HepG2 (cell line): Measurements from ENCODE around the gene WWTR1. TPM values are rescaled to one million over a fixed set of nuclear protein-coding genes. Genes with fewer than 3 reads are reported as not detected.

ENCODE experiments used
- ATAC-seq: fragments of 200-7000 bp; cut with Tn5 transposase; 3 replicates; pipeline ENCODE4 v1.9.1; 2020; ENCODE audit warnings: mild to moderate bottlenecking, moderate library complexity
- BruUV-seq: library from RNA; stranded (reverse); fragments of 400-500 nt; replicated peaks from 2 replicates; lab custom pipeline; 2021; lab: Mats Ljungman, UMichigan
- CTCF ChIA-PET: fragments of 300-600 bp; formaldehyde crosslinking; extraction: SDS; loops from one replicate; lab custom pipeline; 2021; ENCODE audit warnings: low total read pairs, inconsistent platforms, low intra/inter-chr PET ratio; lab: Yijun Ruan, JAX
- POLR2A ChIA-PET: fragments of 350-600 bp; sonication (Branson Sonifier 250); formaldehyde crosslinking; loops from one replicate; lab custom pipeline; 2020; ENCODE audit warnings: antibody characterized with exemption, inconsistent platforms; lab: Yijun Ruan, JAX
- DNase-seq: peaks from one replicate; pipeline ENCODE4 v3.0.0-alpha.2; 2015; ENCODE audit warnings: low spot score
- FAIRE-seq: peaks from 3 replicates; lab custom pipeline; 2011; peaks lifted over from hg19 to GRCh38; lab: Jason Lieb, UNC
- H2AFZ ChIP-seq: one replicate; pipeline ENCODE4 v1.6.1; 2011; ENCODE audit warnings: low read length, inconsistent platforms
- H3K27ac ChIP-seq: fragments of 300-600 bp; 3 replicates; pipeline ENCODE4 v1.8.0; 2011; ENCODE audit warnings: mixed run types, mild to moderate bottlenecking, mixed read lengths, low read length, inconsistent platforms; ENCODE audit not compliant: insufficient read depth; ENCODE audit errors: extremely low read length
- H3K27me3 ChIP-seq, 2 experiments: fragments of 200-600 bp in 1 of 2; 2 replicates in 1 of 2; 3 replicates in 1 of 2; pipeline versions ENCODE4 v1.6.0 to v1.8.0; 2011; ENCODE audit warnings: low read length in 2 of 2, mild to moderate bottlenecking in 2 of 2, moderate library complexity in 2 of 2, inconsistent platforms in 1 of 2; ENCODE audit not compliant: insufficient read depth in 2 of 2, control insufficient read depth in 1 of 2
- H3K36me3 ChIP-seq, 2 experiments: fragments of 200-600 bp in 1 of 2; replicated peaks in 1 of 2; 2 replicates in 1 of 2; 3 replicates in 1 of 2; pipeline versions ENCODE4 v1.5.1 to v1.8.0; 2011; ENCODE audit warnings: low read length in 2 of 2, inconsistent platforms in 1 of 2; ENCODE audit not compliant: insufficient read depth in 2 of 2, control insufficient read depth in 1 of 2
- H3K4me1 ChIP-seq: 2 replicates; pipeline ENCODE4 v1.5.1; 2012; ENCODE audit warnings: low read length, inconsistent platforms; ENCODE audit not compliant: insufficient read depth
- H3K4me2 ChIP-seq: 2 replicates; pipeline ENCODE4 v1.6.0; 2011; ENCODE audit warnings: low read depth, low read length, inconsistent platforms
- H3K4me3 ChIP-seq, 3 experiments: fragments of 200-600 bp in 1 of 3; sonication (generic), shearing (Covaris generic) in 1 of 3; replicated peaks in 1 of 3; 2 replicates each; pipeline ENCODE4 v1.5.1; 2011 to 2016; ENCODE audit warnings: low read length in 3 of 3, inconsistent platforms in 2 of 3, low read depth in 2 of 3, mild to moderate bottlenecking in 2 of 3, control low read depth in 1 of 3, mixed read lengths in 1 of 3; ENCODE audit not compliant: insufficient read depth in 1 of 3
- H3K79me2 ChIP-seq: one replicate; pipeline ENCODE4 v1.6.1; 2011; ENCODE audit warnings: low read length, inconsistent platforms; ENCODE audit not compliant: insufficient read depth
- H3K9ac ChIP-seq: 2 replicates; pipeline ENCODE4 v1.6.0; 2011; ENCODE audit warnings: mild to moderate bottlenecking, low read depth, low read length, inconsistent platforms; ENCODE audit not compliant: insufficient read depth
- H3K9me3 ChIP-seq: 2 replicates; pipeline ENCODE4 v1.5.1; 2012; ENCODE audit warnings: mild to moderate bottlenecking, low read length
- H4K20me1 ChIP-seq: 2 replicates; pipeline ENCODE4 v1.6.0; 2011; ENCODE audit warnings: inconsistent platforms, mild to moderate bottlenecking, low read length, moderate library complexity; ENCODE audit not compliant: insufficient read depth
- XBP1 ChIP-seq: sonication (generic); formaldehyde crosslinking; IDR thresholded peaks from 2 replicates; pipeline ENCODE4 v1.5.0; 2020; ENCODE audit warnings: missing genetic modification reagents
- ZNF607 ChIP-seq: sonication (generic); formaldehyde crosslinking; IDR thresholded peaks from 2 replicates; pipeline ENCODE4 v1.5.1; 2020; ENCODE audit warnings: missing genetic modification reagents, mild to moderate bottlenecking, borderline replicate concordance
- WGBS: methylation state at CpG from one replicate; pipeline ENCODE4 v1.1.6; 2017; ENCODE audit warnings: low lambda C conversion rate; 5-methylcytosine and 5-hydroxymethylcytosine counted together
- in situ Hi-C: cut with HindIII; loops from 2 replicates; pipeline ENCODE4 v1.10.0; 2017; ENCODE audit warnings: low pct_unique_long_range_greater_than_20kb; ENCODE audit not compliant: extremely low pct_ligation_motif_present
- intact Hi-C: fragments of 100-400 bp; cut with micrococcal nuclease; formaldehyde crosslinking; loops from one replicate; pipeline ENCODE4 v1.10.0; 2022; ENCODE audit not compliant: unreplicated experiment
- polyA plus RNA-seq, 8 experiments: library from polyadenylated mRNA; depleted of rRNA in 3 of 8; stranded (reverse) in 7 of 8; unstranded in 1 of 8; fragments of >200 nt; fragmentation: Illumina TruSeq in 4 of 8; extraction: Trizol in 4 of 8; gene quantifications; 2 replicates each; pipeline versions ENCODE4 v1.2.1 to v1.2.3, GENCODE V29; 2011 to 2016; ENCODE audit warnings: low read depth in 4 of 8, missing spikeins in 1 of 8, mixed read lengths in 1 of 8; ENCODE audit not compliant: insufficient read depth in 1 of 8
- total RNA-seq, 5 experiments: library from RNA; depleted of rRNA; stranded (reverse); fragments of >200 nt; fragmentation: Illumina TruSeq; extraction: Trizol; gene quantifications; 2 replicates each; pipeline ENCODE4 v1.2.3, GENCODE V29; 2016; ENCODE audit warnings: low read depth in 1 of 5
- TF ChIP-seq, protein P1 (sequence below): sonication (generic); formaldehyde crosslinking; IDR thresholded peaks from 2 replicates; pipeline ENCODE4 v1.8.0; 2022; ENCODE audit warnings: mild to moderate bottlenecking, missing genetic modification reagents; ENCODE audit not compliant: insufficient replicate concordance

Gene WWTR1
- total and polyA plus RNA-seq, 2 of the 13 experiments (the other 11 are each of a cell fraction or from before 2014, with no cell fraction given) = 19.7 to 139 TPM

DNA sequence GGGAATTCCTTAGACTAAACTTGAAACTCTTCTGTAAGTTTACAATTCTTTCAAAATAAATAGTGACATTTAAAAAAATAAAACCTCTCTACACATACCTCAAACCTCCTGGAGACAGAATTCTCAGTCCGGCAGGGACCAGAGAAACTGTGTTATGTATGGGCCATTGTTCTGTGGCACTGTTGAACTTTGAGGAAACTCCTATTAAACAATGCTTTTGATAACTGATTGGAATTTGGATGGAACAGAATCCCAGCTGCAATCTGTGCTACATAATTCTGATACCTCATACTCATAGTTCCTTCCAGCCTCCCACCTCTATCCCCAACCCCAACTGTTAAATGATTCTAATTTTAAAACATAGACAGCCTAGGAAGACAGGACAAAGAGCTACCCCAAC is 98.3 kb downstream of the WWTR1 start:
- Histone ChIP-seq H3K9me3 (no peaks in the 10 kb centered on the region), H3K9ac (no peak overlapping the region), H3K79me2 (peaks cover 51% of the 10 kb centered on the region), H3K27me3 (no peaks in the 10 kb centered on the region), H3K4me2 (no peak overlapping the region), H2AFZ (no peak overlapping the region), H4K20me1 (peaks cover 31% of the 10 kb centered on the region; the same call in 1 of the 2 replicates), H3K4me1 (peaks cover 6% of the 10 kb centered on the region; the same call in 1 of the 2 replicates), H3K4me3 (no peak overlapping the region), H3K27ac (no peak overlapping the region), H3K36me3 (peaks cover 6 to 61% of the 10 kb centered on the region in 2 experiments; a peak in 4 of 5 replicates)
- ChIA-PET CTCF (no interaction called here), POLR2A (interaction anchor here (1.6 kb wide), 1 partner anchor 9 kb away, joined by 3 read pairs; no protein-coding TSS in a partner anchor)
- in situ Hi-C loops = no loop called here
- FAIRE-seq (no peak), ATAC-seq (no peak), DNase-seq (no peak)
- BruUV-seq = no TSS peak
- intact Hi-C loops = no loop called here
- WGBS = 95% methylated on average over 1 of the region's 1 CpG
- TF ChIP-seq XBP1 (CRISPR knock-in tag) = no peak
- TF ChIP-seq, all 625 proteins: peak for 0

DNA sequence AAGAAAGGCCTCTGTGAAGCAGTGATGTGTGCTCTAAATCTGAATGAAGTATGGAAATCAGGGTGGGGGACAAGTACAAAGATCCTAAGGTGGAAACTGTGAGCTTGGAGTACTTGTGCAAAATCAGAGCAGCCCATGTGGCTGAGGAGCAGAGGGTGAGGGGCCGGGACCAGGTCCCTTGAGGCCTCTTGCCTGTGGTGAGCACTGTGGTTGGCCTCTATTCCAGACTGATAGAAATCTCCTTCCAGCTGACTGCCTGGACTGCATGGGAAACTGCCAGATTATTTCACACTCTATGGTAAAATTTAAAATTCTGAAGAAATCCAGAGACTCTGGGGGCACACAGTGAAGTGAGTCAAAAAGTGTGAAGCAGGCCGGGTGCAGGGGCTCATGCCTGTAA is 101.9 kb downstream of the WWTR1 start:
- Histone ChIP-seq H3K9ac (no peak overlapping the region), H3K27ac (no peak overlapping the region), H2AFZ (no peak overlapping the region), H3K4me2 (no peak overlapping the region), H3K36me3 (peaks cover 10 to 54% of the 10 kb centered on the region in 2 experiments; a peak in 3 of 5 replicates), H3K9me3 (no peaks in the 10 kb centered on the region), H3K27me3 (no peaks in the 10 kb centered on the region), H3K4me3 (no peak overlapping the region), H4K20me1 (peaks cover 23% of the 10 kb centered on the region; the same call in 1 of the 2 replicates), H3K79me2 (peaks cover 38% of the 10 kb centered on the region), H3K4me1 (peaks cover 38% of the 10 kb centered on the region)
- FAIRE-seq = no peak
- no peak for DNase-seq
- TF ChIP-seq, protein P1, sequence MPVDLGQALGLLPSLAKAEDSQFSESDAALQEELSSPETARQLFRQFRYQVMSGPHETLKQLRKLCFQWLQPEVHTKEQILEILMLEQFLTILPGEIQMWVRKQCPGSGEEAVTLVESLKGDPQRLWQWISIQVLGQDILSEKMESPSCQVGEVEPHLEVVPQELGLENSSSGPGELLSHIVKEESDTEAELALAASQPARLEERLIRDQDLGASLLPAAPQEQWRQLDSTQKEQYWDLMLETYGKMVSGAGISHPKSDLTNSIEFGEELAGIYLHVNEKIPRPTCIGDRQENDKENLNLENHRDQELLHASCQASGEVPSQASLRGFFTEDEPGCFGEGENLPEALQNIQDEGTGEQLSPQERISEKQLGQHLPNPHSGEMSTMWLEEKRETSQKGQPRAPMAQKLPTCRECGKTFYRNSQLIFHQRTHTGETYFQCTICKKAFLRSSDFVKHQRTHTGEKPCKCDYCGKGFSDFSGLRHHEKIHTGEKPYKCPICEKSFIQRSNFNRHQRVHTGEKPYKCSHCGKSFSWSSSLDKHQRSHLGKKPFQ (CRISPR knock-in tag) = no peak
- no peak for TF ChIP-seq ZNF607
- in situ Hi-C loops (no loop called here), intact Hi-C loops (no loop called here)
- no peak for ATAC-seq
- no TSS peak for BruUV-seq
- ChIA-PET POLR2A (no interaction called here), CTCF (no interaction called here)
- WGBS = 100% methylated on average over 2 of the region's 2 CpGs
